Measurements from ENCODE around the gene HCN1.

GRCh38 chr5:45355189-45355992 lies 340.8 kb downstream of the HCN1 start:
- TF ChIP-seq CTCF (IDR thresholded peaks at IDR 0.05) (no peak), POLR2A (IDR thresholded peaks at IDR 0.05) (no peak)
